HFF-Myc (cell line): ENCODE measurements around the gene PAFAH1B1.

Experiments used
- DNase-seq: peaks from one replicate; pipeline ENCODE4 v3.0.0-alpha.2; 2011; ENCODE audit warnings: low read depth; ENCODE audit errors: extremely low read depth
- H3K4me3 ChIP-seq: replicated peaks from 2 replicates; pipeline ENCODE4 v1.5.1; 2011; ENCODE audit warnings: low read depth, mild to moderate bottlenecking, control low read depth, low read length
- TF ChIP-seq, protein P1 (sequence below): IDR thresholded peaks from 2 replicates; pipeline ENCODE4 v1.5.1; 2012; ENCODE audit warnings: mild to moderate bottlenecking, low read depth, low read length, control low read depth; ENCODE audit errors: missing control alignments

PAFAH1B1 gene

DNA sequence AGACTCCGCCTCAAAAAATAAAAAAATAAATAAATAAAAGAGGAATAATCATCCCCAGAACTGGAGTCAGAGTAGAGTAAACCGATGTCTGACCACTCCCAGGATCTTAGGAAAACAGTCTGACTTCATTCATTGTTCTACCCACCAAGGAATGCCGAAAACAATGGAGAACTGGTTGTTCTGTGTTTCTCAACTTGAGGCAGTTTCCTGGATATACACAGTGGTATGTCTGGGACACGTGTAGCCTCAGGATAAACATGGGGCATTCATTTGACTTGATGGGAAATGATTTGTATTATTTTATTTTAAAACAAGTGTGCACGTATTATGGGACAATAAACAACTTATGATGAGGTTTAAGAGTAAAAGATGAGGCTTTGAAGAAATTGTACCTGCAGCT, 32.8 kb upstream of the PAFAH1B1 start:
- DNase-seq: no peak
- TF ChIP-seq, protein P1, sequence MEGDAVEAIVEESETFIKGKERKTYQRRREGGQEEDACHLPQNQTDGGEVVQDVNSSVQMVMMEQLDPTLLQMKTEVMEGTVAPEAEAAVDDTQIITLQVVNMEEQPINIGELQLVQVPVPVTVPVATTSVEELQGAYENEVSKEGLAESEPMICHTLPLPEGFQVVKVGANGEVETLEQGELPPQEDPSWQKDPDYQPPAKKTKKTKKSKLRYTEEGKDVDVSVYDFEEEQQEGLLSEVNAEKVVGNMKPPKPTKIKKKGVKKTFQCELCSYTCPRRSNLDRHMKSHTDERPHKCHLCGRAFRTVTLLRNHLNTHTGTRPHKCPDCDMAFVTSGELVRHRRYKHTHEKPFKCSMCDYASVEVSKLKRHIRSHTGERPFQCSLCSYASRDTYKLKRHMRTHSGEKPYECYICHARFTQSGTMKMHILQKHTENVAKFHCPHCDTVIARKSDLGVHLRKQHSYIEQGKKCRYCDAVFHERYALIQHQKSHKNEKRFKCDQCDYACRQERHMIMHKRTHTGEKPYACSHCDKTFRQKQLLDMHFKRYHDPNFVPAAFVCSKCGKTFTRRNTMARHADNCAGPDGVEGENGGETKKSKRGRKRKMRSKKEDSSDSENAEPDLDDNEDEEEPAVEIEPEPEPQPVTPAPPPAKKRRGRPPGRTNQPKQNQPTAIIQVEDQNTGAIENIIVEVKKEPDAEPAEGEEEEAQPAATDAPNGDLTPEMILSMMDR: no peak
- no peak overlapping the region for H3K4me3 ChIP-seq

DNA sequence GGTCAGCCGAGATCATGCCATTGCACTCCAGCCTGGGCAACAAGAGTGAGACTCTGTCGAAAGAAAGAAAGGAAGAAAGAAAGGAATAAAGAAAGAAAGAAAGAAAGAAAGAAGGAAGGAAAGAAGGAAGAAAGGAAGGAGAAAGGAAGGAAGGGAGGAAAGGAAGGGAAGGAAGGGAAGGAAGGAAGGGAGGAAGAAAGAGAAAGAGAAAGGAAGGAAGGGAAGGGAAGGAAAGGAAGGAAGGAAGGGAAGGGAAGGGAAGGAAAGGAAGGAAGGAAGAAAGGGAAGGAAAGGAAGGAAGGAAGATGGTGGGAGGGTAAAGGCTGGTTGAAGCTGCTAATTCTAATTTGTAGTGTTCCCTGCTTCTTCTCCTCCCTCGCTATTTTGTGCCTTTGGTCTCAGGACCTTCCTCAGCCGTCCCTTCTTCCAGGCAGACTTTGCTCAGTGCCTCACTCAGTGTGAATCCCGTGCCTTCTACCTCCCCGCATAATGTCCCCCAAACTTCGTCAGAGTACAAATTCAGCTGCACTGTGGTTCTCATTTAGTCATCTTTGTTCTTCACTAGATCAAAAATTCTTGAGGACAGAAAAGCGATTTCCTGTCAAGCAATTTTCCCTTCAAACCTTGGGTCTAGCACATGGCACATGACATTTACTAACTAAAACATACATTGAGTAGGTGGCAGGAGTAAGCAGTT, 31.1 kb upstream of the PAFAH1B1 start:
- H3K4me3 ChIP-seq: no peak overlapping the region
- TF ChIP-seq, protein P1: no peak
- DNase-seq: no peak

DNA sequence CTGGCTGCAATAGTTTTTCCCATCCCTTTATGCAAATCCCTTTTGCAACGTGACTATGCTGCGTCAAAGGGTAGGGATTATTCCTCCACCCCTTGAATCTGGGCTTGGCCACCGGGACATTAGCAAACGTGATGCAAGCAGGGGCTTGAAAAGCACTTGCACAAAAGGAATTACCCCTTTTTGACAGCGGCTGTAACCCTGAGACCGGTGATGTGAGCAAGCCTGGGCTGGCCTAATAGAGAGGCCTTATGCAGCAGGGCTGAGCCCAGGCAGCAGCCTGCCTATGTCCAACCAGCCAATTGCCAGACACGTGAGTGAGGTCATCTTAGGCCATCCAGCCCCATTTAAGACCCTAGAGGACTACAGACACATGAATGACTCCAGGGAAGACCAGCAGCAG, 30.4 kb upstream of the PAFAH1B1 start:
- DNase-seq: no peak
- no peak overlapping the region for H3K4me3 ChIP-seq
- TF ChIP-seq, protein P1: no peak

DNA sequence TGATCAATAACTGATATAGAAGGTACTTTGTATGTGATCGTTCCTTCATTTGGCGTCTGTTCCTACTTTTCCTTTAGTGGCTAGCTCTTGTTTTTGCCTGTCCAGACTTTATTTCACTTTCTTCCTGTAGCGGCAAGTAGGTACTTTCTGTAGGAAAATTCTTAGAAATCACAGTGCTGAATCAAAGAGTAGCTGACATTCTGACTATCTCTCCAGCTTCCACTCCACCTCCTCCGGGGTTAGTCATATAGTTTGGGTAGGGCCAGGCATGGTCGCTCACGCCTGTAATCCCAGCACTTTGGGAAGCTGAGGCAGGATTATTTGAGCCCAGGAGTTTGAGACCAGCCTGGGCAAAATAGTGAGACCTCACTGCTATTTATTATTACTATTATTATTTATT, 29.9 kb upstream of the PAFAH1B1 start:
- H3K4me3 ChIP-seq: no peak overlapping the region
- no peak for DNase-seq
- TF ChIP-seq, protein P1: no peak

DNA sequence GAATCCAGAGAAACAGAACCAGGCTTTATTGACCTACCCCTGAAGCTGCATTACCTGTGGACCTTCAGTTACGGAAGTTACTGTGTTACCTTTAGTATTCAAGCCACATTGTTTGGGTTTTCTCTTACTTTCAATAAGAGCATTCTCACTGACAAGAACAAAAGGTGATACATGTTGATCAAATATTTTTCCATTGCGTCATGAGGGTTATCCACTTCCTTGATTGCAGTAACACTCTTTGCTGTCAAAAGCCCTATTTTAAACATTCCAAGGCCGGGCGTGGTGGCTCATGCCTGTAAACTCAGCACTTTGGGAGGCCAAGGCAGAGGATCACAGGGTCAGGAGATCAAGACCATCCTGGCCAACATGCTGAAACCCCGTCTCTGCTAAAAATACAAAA, 28.6 kb upstream of the PAFAH1B1 start:
- TF ChIP-seq, protein P1: no peak
- no peak overlapping the region for H3K4me3 ChIP-seq
- DNase-seq: no peak

DNA sequence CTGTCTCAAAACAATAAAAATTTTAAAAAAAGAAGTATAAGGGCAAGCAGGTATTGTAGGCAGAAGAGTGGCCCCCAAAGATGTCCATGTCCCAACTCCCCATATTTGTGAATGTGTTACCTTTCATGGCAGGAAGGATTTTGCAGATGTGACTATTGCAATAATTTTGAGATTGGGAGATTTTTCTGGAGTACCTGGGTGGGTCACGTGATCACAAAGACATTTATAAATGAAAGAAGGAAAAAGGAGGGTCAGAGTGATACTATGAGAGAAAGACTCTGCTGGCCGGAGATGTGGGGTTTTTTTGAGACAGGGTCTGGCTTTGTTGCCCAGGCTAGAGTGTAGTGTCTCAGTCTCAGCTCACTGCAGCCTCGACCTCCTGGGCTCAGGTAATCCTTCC, 27.4 kb upstream of the PAFAH1B1 start:
- TF ChIP-seq, protein P1: no peak
- DNase-seq: no peak
- no peak overlapping the region for H3K4me3 ChIP-seq
